Skeletal muscle tissue (tissue), 4 donors: Measurements from ENCODE around the gene SBF2. TPM values are rescaled to one million over a fixed set of nuclear protein-coding genes. Genes with fewer than 3 reads are reported as not detected.

Source experiments
- H3K27ac ChIP-seq: one replicate; pipeline ENCODE4 v1.7.0; 2013; ENCODE audit warnings: mild to moderate bottlenecking, low read depth, low read length, inconsistent platforms
- H3K27me3 ChIP-seq, 3 donors: one replicate each; pipeline ENCODE4 v1.7.0; 2013; ENCODE audit warnings: low read length in 3 of 3; ENCODE audit not compliant: control insufficient read depth in 3 of 3, insufficient read depth in 3 of 3
- H3K36me3 ChIP-seq, 3 donors: one replicate each; pipeline ENCODE4 v1.7.0; 2013; ENCODE audit warnings: low read length in 3 of 3; ENCODE audit not compliant: control insufficient read depth in 3 of 3, insufficient read depth in 3 of 3
- H3K4me1 ChIP-seq, 3 donors: one replicate each; pipeline ENCODE4 v1.7.0; 2013; ENCODE audit warnings: low read length in 3 of 3, mild to moderate bottlenecking in 3 of 3; ENCODE audit not compliant: control insufficient read depth in 3 of 3, insufficient read depth in 3 of 3
- H3K4me3 ChIP-seq, 3 donors: one replicate each; pipeline ENCODE4 v1.7.0; 2013; ENCODE audit warnings: low read length in 3 of 3
- H3K9ac ChIP-seq, 3 donors: one replicate each; pipeline ENCODE4 v1.7.0; 2013; ENCODE audit warnings: low read length in 3 of 3, mild to moderate bottlenecking in 3 of 3, moderate library complexity in 2 of 3, low read depth in 1 of 3
- H3K9me3 ChIP-seq, 3 donors: one replicate each; pipeline ENCODE4 v1.7.0; 2013; ENCODE audit warnings: low read length in 3 of 3; ENCODE audit not compliant: control insufficient read depth in 3 of 3
- total RNA-seq: library from RNA; depleted of rRNA; stranded (reverse); fragments of >200 nt; gene quantifications from one replicate; pipeline ENCODE4 v1.2.3, GENCODE V29; 2014
- donor health status: Osteomylitis.

SBF2 gene
- total RNA-seq, 1 donor from 2014 or later: 34.4 TPM

DNA sequence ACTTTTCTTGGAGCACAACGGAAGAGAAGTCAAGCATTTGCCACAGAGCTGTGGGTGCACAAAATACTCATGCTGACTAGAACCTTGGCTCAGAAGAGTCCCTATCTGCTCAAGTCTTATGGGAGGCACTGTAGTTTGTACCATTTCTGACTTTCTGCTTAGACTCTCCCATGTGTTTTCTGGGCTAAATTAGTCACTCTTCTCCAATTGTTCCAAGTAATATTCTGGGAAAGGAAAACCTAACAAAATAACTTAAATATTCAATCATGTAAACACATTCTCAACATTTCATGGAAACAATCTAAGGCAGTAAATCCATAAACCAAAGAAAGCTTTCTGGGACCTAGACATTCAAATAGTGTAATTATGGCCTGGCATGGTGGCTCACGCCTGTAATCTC lies 409.4 kb downstream of the SBF2 start:
- H3K9me3 ChIP-seq: no peaks in the 10 kb centered on the region
- H3K9ac ChIP-seq: no peak overlapping the region
- peaks cover 0 to 2% (median 0%) of the 10 kb centered on the region in 3 donors for H3K36me3 ChIP-seq
- no peak overlapping the region for H3K4me3 ChIP-seq
- no peak overlapping the region for H3K27ac ChIP-seq
- no peaks in the 10 kb centered on the region for H3K4me1 ChIP-seq
- H3K27me3 ChIP-seq: no peaks in the 10 kb centered on the region

GRCh38 chr11:9880657-9881056 lies 413.4 kb downstream of the SBF2 start:
- H3K4me3 ChIP-seq: no peak overlapping the region
- H3K27ac ChIP-seq: no peak overlapping the region

DNA sequence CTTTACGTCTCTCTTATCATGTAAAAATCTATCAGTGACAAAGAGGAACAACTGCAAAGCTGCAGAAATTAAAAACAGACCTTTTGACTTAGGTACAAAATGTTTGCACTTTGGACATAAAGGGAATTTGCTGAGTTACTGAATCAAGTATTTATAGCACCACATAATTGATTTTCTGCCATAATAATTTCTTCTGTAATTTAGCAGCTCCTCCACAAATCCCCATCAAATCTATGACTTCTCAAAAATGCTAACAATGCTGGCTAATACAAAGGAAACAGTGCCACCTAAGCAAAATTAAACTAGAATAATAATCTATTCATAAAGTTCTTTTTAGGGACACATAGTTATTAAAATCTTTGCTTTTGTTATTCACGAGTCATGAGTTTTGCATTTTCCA lies 415.1 kb downstream of the SBF2 start:
- H3K27ac ChIP-seq: no peak overlapping the region
- H3K27me3 ChIP-seq: no peaks in the 10 kb centered on the region
- H3K36me3 ChIP-seq: peaks cover 0 to 2% (median 0%) of the 10 kb centered on the region in 3 donors
- no peak overlapping the region for H3K9ac ChIP-seq
- H3K9me3 ChIP-seq: no peaks in the 10 kb centered on the region
- H3K4me1 ChIP-seq: peaks cover 0 to 2% (median 0%) of the 10 kb centered on the region in 3 donors
- H3K4me3 ChIP-seq: no peak overlapping the region

More at GRCh38 chr11:9880657-9881056, 413.4 kb downstream of the SBF2 start:
- Histone ChIP-seq H3K4me1 (no peaks in the 10 kb centered on the region), H3K9me3 (no peaks in the 10 kb centered on the region), H3K9ac (no peak overlapping the region), H3K27me3 (no peaks in the 10 kb centered on the region), H3K36me3 (peaks cover 0 to 2% (median 0%) of the 10 kb centered on the region in 3 donors)

GRCh38 chr11:9876331-9876730 lies 417.7 kb downstream of the SBF2 start:
- peaks cover 0 to under 1% (median 0%) of the 10 kb centered on the region in 3 donors for H3K36me3 ChIP-seq
- no peaks in the 10 kb centered on the region for H3K9me3 ChIP-seq
- no peak overlapping the region for H3K27ac ChIP-seq
- no peaks in the 10 kb centered on the region for H3K27me3 ChIP-seq
- no peak overlapping the region for H3K4me3 ChIP-seq
- H3K4me1 ChIP-seq: peaks cover 0 to 2% (median 0%) of the 10 kb centered on the region in 3 donors
- H3K9ac ChIP-seq: no peak overlapping the region

DNA sequence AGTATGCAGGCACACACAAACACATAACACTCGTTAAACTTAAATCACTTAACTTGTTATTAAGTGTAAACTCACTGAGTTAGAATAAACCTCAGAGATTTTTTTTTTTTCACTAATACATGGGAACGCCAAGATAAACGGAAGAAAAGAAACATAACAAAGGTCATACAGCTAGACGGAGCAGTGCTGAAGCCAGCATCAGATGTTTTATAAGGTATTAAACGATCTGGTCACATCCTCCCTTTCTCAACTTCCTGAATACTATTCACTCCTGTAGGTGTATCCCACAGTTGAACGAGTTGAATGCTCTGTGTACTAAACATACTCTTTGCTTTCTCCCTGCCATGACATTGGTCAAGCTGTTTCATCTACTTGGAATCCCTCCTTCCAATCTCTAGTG lies 418.2 kb downstream of the SBF2 start:
- Histone ChIP-seq H3K36me3 (no peaks in the 10 kb centered on the region), H3K27me3 (no peaks in the 10 kb centered on the region), H3K9ac (no peak overlapping the region), H3K27ac (no peak overlapping the region), H3K4me1 (peaks cover 0 to 2% (median 0%) of the 10 kb centered on the region in 3 donors), H3K4me3 (no peak overlapping the region), H3K9me3 (no peaks in the 10 kb centered on the region)

GRCh38 chr11:9875399-9875798 lies 418.6 kb downstream of the SBF2 start:
- Histone ChIP-seq H3K36me3 (no peaks in the 10 kb centered on the region), H3K27me3 (no peaks in the 10 kb centered on the region), H3K27ac (no peak overlapping the region), H3K9me3 (no peaks in the 10 kb centered on the region), H3K4me1 (peaks cover 0 to 2% (median 0%) of the 10 kb centered on the region in 3 donors), H3K4me3 (no peak overlapping the region), H3K9ac (no peak overlapping the region)

- no peak overlapping the region for H3K4me3 ChIP-seq
- H3K27ac ChIP-seq: no peak overlapping the region
- H3K9me3 ChIP-seq: no peaks in the 10 kb centered on the region
- no peak overlapping the region for H3K9ac ChIP-seq
- peaks cover 0 to 2% (median 0%) of the 10 kb centered on the region in 3 donors for H3K4me1 ChIP-seq
- H3K27me3 ChIP-seq: no peaks in the 10 kb centered on the region
- no peaks in the 10 kb centered on the region for H3K36me3 ChIP-seq
Measured at GRCh38 chr11:9874466-9874865, 419.6 kb downstream of the SBF2 start.

DNA sequence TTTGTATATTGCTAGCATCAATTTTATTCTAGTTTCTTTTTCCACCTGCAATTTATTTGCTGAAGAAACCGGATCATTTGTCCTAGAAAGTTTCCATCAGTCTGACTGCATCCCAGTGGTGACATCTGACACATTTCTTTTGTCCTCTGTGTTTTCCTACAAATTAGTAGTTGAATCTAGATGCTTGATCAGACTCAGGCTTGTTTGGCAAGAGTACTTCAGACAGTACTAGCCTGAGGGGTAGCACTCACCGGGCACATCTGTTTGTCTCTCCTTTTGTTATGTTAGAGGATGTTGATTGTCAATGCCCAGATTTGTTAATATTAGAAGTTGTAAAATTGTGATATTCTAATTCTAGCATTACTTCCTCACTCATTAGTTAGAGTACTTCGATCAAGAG lies 425.4 kb downstream of the SBF2 start:
- Histone ChIP-seq H3K27me3 (no peaks in the 10 kb centered on the region), H3K4me3 (no peak overlapping the region), H3K9ac (no peak overlapping the region), H3K36me3 (no peaks in the 10 kb centered on the region), H3K27ac (no peak overlapping the region), H3K4me1 (no peaks in the 10 kb centered on the region), H3K9me3 (no peaks in the 10 kb centered on the region)

DNA sequence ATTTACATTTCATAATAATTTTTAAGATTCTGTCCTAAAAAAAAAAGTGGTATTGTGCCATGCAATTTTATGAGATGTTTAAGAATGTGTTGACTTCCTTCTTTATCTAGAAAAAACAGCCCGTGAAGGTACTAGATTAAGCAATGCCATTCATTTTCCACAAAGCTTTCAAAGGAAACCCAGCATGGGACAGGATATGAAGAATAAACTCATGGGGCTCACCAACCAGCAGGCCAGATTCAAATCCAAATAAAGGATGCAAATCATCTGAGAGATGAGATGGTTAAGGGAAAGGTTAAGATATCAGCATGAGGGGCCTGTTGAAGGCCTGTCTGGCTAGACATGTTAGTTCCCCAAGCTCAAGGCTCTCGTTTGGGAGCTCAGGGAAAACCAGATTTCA lies 431.0 kb downstream of the SBF2 start:
- no peaks in the 10 kb centered on the region for H3K9me3 ChIP-seq
- no peaks in the 10 kb centered on the region for H3K4me1 ChIP-seq
- H3K4me3 ChIP-seq: no peak overlapping the region
- no peaks in the 10 kb centered on the region for H3K27me3 ChIP-seq
- H3K9ac ChIP-seq: no peak overlapping the region
- H3K27ac ChIP-seq: no peak overlapping the region
- H3K36me3 ChIP-seq: peaks cover 0 to 2% (median 0%) of the 10 kb centered on the region in 3 donors

- no peaks in the 10 kb centered on the region for H3K9me3 ChIP-seq
- no peak overlapping the region for H3K9ac ChIP-seq
- peaks cover 0 to 3% (median 0%) of the 10 kb centered on the region in 3 donors for H3K36me3 ChIP-seq
- H3K27me3 ChIP-seq: no peaks in the 10 kb centered on the region
- no peak overlapping the region for H3K27ac ChIP-seq
- no peaks in the 10 kb centered on the region for H3K4me1 ChIP-seq
- H3K4me3 ChIP-seq: no peak overlapping the region
Measured at GRCh38 chr11:9861860-9862725, 431.9 kb downstream of the SBF2 start.
